SK-N-SH (cell line): ENCODE results near the gene BBX. TPM values are rescaled to one million over a fixed set of nuclear protein-coding genes. Genes with fewer than 3 reads are reported as not detected.

Source experiments
- CTCF ChIA-PET: fragments of 300-600, 350-600 bp; formaldehyde crosslinking; extraction: SDS; loops from one replicate; lab custom pipeline; 2021; lab: Yijun Ruan, JAX
- POLR2A ChIA-PET: fragments of 350-600 bp; sonication (Branson Sonifier 250); formaldehyde crosslinking; extraction: SDS; loops from one replicate; lab custom pipeline; 2020; ENCODE audit warnings: antibody characterized with exemption, inconsistent platforms; lab: Yijun Ruan, JAX
- DNase-seq: peaks from one replicate; pipeline ENCODE4 v3.0.0; 2012
- H2AFZ ChIP-seq: fragments of 200-600 bp; sonication (generic); 2 replicates; pipeline ENCODE4 v1.8.1; 2016; ENCODE audit warnings: antibody characterized with exemption, mild to moderate bottlenecking, low read depth
- H3F3A ChIP-seq: fragments of 200-600 bp; sonication (generic); replicated peaks from 2 replicates; pipeline ENCODE3; 2016; ENCODE audit warnings: antibody characterized with exemption, mild to moderate bottlenecking; ENCODE audit not compliant: insufficient read depth
- H3K27ac ChIP-seq, 2 experiments: fragments of 200-500 bp in 1 of 2; fragments of 200-600 bp in 1 of 2; sonication (Bioruptor generic) in 1 of 2; sonication (generic), shearing (Covaris generic) in 1 of 2; 2 replicates each; pipeline versions ENCODE4 v1.5.1 to v1.6.1; 2014 to 2016; ENCODE audit warnings: low read depth in 2 of 2, inconsistent platforms in 1 of 2, low read length in 1 of 2, mild to moderate bottlenecking in 1 of 2, mixed read lengths in 1 of 2
- H3K27me3 ChIP-seq: fragments of 200-600 bp; sonication (generic), shearing (Covaris generic); 2 replicates; pipeline ENCODE4 v1.6.1; 2016; ENCODE audit warnings: mixed run types; ENCODE audit not compliant: insufficient read depth
- H3K36me3 ChIP-seq, 2 experiments: fragments of 200-500 bp in 1 of 2; fragments of 200-600 bp in 1 of 2; sonication (Bioruptor generic) in 1 of 2; sonication (generic) in 1 of 2; replicated peaks in 1 of 2; 2 replicates each; pipeline versions ENCODE3 to v1.5.1; 2014 to 2016; ENCODE audit warnings: low read length in 1 of 2, mild to moderate bottlenecking in 1 of 2; ENCODE audit not compliant: insufficient read depth in 2 of 2, control insufficient read depth in 1 of 2
- H3K4me1 ChIP-seq, 2 experiments: fragments of 200-500 bp in 1 of 2; fragments of 200-600 bp in 1 of 2; sonication (Bioruptor generic) in 1 of 2; sonication (generic), shearing (Covaris generic) in 1 of 2; 2 replicates each; pipeline versions ENCODE4 v1.5.1 to v1.6.1; 2014 to 2016; ENCODE audit warnings: low read depth in 1 of 2, low read length in 1 of 2, mixed run types in 1 of 2; ENCODE audit not compliant: insufficient read depth in 2 of 2, control insufficient read depth in 1 of 2
- H3K4me2 ChIP-seq: fragments of 200-600 bp; sonication (generic), shearing (Covaris generic); 2 replicates; pipeline ENCODE4 v1.6.1; 2017; ENCODE audit warnings: mixed run types
- H3K4me3 ChIP-seq, 2 experiments: fragments of 200-500 bp in 1 of 2; fragments of 200-600 bp in 1 of 2; sonication (Bioruptor generic) in 1 of 2; sonication (generic), shearing (Covaris generic) in 1 of 2; 2 replicates each; pipeline versions ENCODE4 v1.5.1 to v1.8.1; 2014 to 2016; ENCODE audit warnings: low read depth in 2 of 2, inconsistent platforms in 1 of 2, low read length in 1 of 2, mild to moderate bottlenecking in 1 of 2, mixed read lengths in 1 of 2, moderate library complexity in 1 of 2
- H3K79me2 ChIP-seq: fragments of 200-600 bp; sonication (generic); 2 replicates; pipeline ENCODE4 v1.8.1; 2017; ENCODE audit warnings: mild to moderate bottlenecking; ENCODE audit not compliant: insufficient read depth
- H3K9ac ChIP-seq: fragments of 200-600 bp; sonication (generic); 2 replicates; pipeline ENCODE4 v1.6.1; 2017; ENCODE audit warnings: mixed run types
- H3K9me2 ChIP-seq: fragments of 200-600 bp; sonication (generic); 2 replicates; pipeline ENCODE4 v1.6.1; 2017; ENCODE audit warnings: mixed run types
- H3K9me3 ChIP-seq: fragments of 200-600 bp; sonication (generic); 2 replicates; pipeline ENCODE4 v1.6.1; 2017; ENCODE audit warnings: mixed run types, mild to moderate bottlenecking, moderate library complexity
- H4K20me1 ChIP-seq: fragments of 200-600 bp; sonication (generic); 2 replicates; pipeline ENCODE4 v1.6.1; 2017; ENCODE audit warnings: mild to moderate bottlenecking, mixed run types; ENCODE audit not compliant: insufficient read depth
- CHD2 ChIP-seq: fragments of 150-350 bp; IDR thresholded peaks from 2 replicates; pipeline ENCODE4 v1.6.1; 2018; ENCODE audit warnings: low read length; ENCODE audit not compliant: partially characterized antibody
- CTCF ChIP-seq: fragments of 200-600 bp; sonication (generic); IDR thresholded peaks from 2 replicates; pipeline ENCODE4 v1.6.1; 2017; ENCODE audit warnings: antibody characterized with exemption, mild to moderate bottlenecking, moderate library complexity
- ELF1 ChIP-seq: IDR thresholded peaks from 2 replicates; pipeline ENCODE4 v1.4.0; 2012
- EZH2phosphoT487 ChIP-seq: fragments of 200-600 bp; sonication (generic); IDR thresholded peaks from 2 replicates; pipeline ENCODE4 v1.6.1; 2017; ENCODE audit warnings: low read depth, mixed run types, mild to moderate bottlenecking, antibody characterized with exemption, moderate library complexity, borderline replicate concordance
- FOXJ3 ChIP-seq: sonication (generic); formaldehyde crosslinking; IDR thresholded peaks from 2 replicates; pipeline ENCODE4 v1.5.1; 2020; ENCODE audit warnings: mild to moderate bottlenecking, missing genetic modification reagents
- FOXM1 ChIP-seq: IDR thresholded peaks from 2 replicates; pipeline ENCODE4 v1.4.0; 2012; ENCODE audit warnings: low read depth, mild to moderate bottlenecking
- GABPA ChIP-seq: IDR thresholded peaks from 2 replicates; pipeline ENCODE4 v1.4.0; 2012; ENCODE audit warnings: low read depth, mild to moderate bottlenecking
- JUND ChIP-seq: IDR thresholded peaks from 2 replicates; pipeline ENCODE4 v1.4.0; 2012
- MXI1 ChIP-seq: IDR thresholded peaks from 2 replicates; pipeline ENCODE4 v1.6.1; 2012; ENCODE audit warnings: mild to moderate bottlenecking, low read depth, low read length, improper control_type of control experiment
- NFIC ChIP-seq: IDR thresholded peaks from 2 replicates; pipeline ENCODE4 v1.4.0; 2012; ENCODE audit warnings: borderline replicate concordance
- NRF1 ChIP-seq: IDR thresholded peaks from 2 replicates; pipeline ENCODE4 v1.6.1; 2012; ENCODE audit warnings: low read depth, mild to moderate bottlenecking, low read length
- PBX3 ChIP-seq: IDR thresholded peaks from 2 replicates; pipeline ENCODE4; 2012
- POLR2AphosphoS5 ChIP-seq: IDR thresholded peaks from 2 replicates; pipeline ENCODE4 v1.6.1; 2012; ENCODE audit warnings: low read depth, low read length
- RXRA ChIP-seq: IDR thresholded peaks from 2 replicates; pipeline ENCODE4 v1.4.0; 2012; ENCODE audit warnings: low read depth, mild to moderate bottlenecking, borderline replicate concordance
- SMC3 ChIP-seq: IDR thresholded peaks from 2 replicates; pipeline ENCODE4 v1.6.1; 2012; ENCODE audit warnings: low read depth, low read length, improper control_type of control experiment
- USF2 ChIP-seq: fragments of 150-350 bp; IDR thresholded peaks from 2 replicates; pipeline ENCODE4 v1.6.1; 2017; ENCODE audit warnings: antibody characterized with exemption, low read length, low read depth, borderline replicate concordance
- ZBTB33 ChIP-seq: IDR thresholded peaks from 2 replicates; pipeline ENCODE4 v1.4.0; 2012; ENCODE audit warnings: low read depth, borderline replicate concordance
- WGBS: methylation state at CpG from one replicate; pipeline ENCODE4 v1.1.6; 2017; ENCODE audit warnings: low lambda C conversion rate; 5-methylcytosine and 5-hydroxymethylcytosine counted together
- polyA plus RNA-seq, 3 experiments: library from polyadenylated mRNA; depleted of rRNA; stranded (reverse); fragments of >200 nt; gene quantifications; 2 replicates each; pipeline ENCODE4 v1.2.3, GENCODE V29; 2012
- TF ChIP-seq, protein P1 (sequence below): fragments of 150-350 bp; IDR thresholded peaks from 2 replicates; pipeline ENCODE4 v1.6.1; 2016; ENCODE audit warnings: mild to moderate bottlenecking, low read depth, low read length

Gene BBX
- polyA plus RNA-seq, 1 of the 3 experiments (the other 2 are of a cell fraction), result 14.2 TPM

GRCh38 chr3:107665351-107665750 lies 142.6 kb downstream of the BBX start:
- Histone ChIP-seq H3K4me2 (no peak overlapping the region), H3K9me3 (no peaks in the 10 kb centered on the region), H3K4me3 (no peak overlapping the region), H4K20me1 (no peaks in the 10 kb centered on the region), H3K9ac (no peak overlapping the region), H3K4me1 (peaks cover 7 to 14% of the 10 kb centered on the region in 2 experiments; a peak in 3 of 4 replicates), H3K9me2 (no peaks in the 10 kb centered on the region), H3F3A (peaks cover 4% of the 10 kb centered on the region), H3K27me3 (no peaks in the 10 kb centered on the region), H2AFZ (no peak overlapping the region), H3K36me3 (peaks cover 0 to 3% of the 10 kb centered on the region in 2 experiments), H3K27ac (no peak overlapping the region), H3K79me2 (no peaks in the 10 kb centered on the region)
- POLR2A ChIA-PET, result no interaction called here
- WGBS, result 96% methylated on average over 4 of the region's 4 CpGs
- no peak for DNase-seq
- CTCF ChIA-PET, result interaction anchor here (1.0 to 4.2 kb wide), 5 partner anchors 11 to 813 kb away, joined by 3 to 36 read pairs (median 6); no protein-coding TSS in a partner anchor
- TF ChIP-seq ELF1 (no peak), NRF1 (no peak), RXRA (no peak), CTCF (no peak), CHD2 (no peak), PBX3 (no peak), NFIC (no peak), GABPA (no peak), ZBTB33 (no peak), FOXM1 (no peak), USF2 (no peak), MXI1 (no peak), FOXJ3 (no peak), SMC3 (no peak), POLR2AphosphoS5 (no peak), EZH2phosphoT487 (no peak), JUND (no peak)
- TF ChIP-seq, protein P1, sequence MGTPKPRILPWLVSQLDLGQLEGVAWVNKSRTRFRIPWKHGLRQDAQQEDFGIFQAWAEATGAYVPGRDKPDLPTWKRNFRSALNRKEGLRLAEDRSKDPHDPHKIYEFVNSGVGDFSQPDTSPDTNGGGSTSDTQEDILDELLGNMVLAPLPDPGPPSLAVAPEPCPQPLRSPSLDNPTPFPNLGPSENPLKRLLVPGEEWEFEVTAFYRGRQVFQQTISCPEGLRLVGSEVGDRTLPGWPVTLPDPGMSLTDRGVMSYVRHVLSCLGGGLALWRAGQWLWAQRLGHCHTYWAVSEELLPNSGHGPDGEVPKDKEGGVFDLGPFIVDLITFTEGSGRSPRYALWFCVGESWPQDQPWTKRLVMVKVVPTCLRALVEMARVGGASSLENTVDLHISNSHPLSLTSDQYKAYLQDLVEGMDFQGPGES, result no peak
